Esophagus (tissue), 2 donors: Measurements from ENCODE around the gene ROR1. TPM values are rescaled to one million over a fixed set of nuclear protein-coding genes. Genes with fewer than 3 reads are reported as not detected.

Source experiments
- H3K27ac ChIP-seq, 2 donors: one replicate each; pipeline ENCODE4 v1.5.1; 2013; ENCODE audit warnings: low read depth in 2 of 2, mild to moderate bottlenecking in 2 of 2, inconsistent platforms in 1 of 2, low read length in 1 of 2, moderate library complexity in 1 of 2
- H3K27me3 ChIP-seq, 2 donors: one replicate each; pipeline ENCODE4 v1.6.1; 2013; ENCODE audit warnings: low read length in 2 of 2, control low read depth in 1 of 2, mild to moderate bottlenecking in 1 of 2; ENCODE audit not compliant: insufficient read depth in 2 of 2, control insufficient read depth in 1 of 2
- H3K36me3 ChIP-seq, 2 donors: one replicate each; pipeline ENCODE4 v1.6.1; 2013; ENCODE audit warnings: low read length in 1 of 2; ENCODE audit not compliant: control insufficient read depth in 2 of 2, insufficient read depth in 2 of 2
- H3K4me1 ChIP-seq, 2 donors: one replicate each; pipeline ENCODE4 v1.6.1; 2013; ENCODE audit warnings: low read length in 1 of 2; ENCODE audit not compliant: control insufficient read depth in 2 of 2, insufficient read depth in 2 of 2
- H3K4me3 ChIP-seq, 2 donors: one replicate each; pipeline ENCODE4 v1.5.1; 2013; ENCODE audit warnings: low read length in 2 of 2, mild to moderate bottlenecking in 2 of 2, low read depth in 1 of 2, moderate library complexity in 1 of 2
- H3K9me3 ChIP-seq, 2 donors: one replicate each; pipeline ENCODE4 v1.6.1; 2013; ENCODE audit warnings: mild to moderate bottlenecking in 2 of 2, low read depth in 1 of 2, low read length in 1 of 2, moderate library complexity in 1 of 2; ENCODE audit not compliant: control insufficient read depth in 2 of 2, insufficient read depth in 1 of 2
- WGBS, 2 donors: extraction: QIAGEN DNeasy Blood & Tissue Kit; methylation state at CpG; one replicate each; pipeline ENCODE4 v1.1.7; 2013; 5-methylcytosine and 5-hydroxymethylcytosine counted together
- polyA plus RNA-seq, 2 donors: library from polyadenylated mRNA; stranded (reverse); fragments of 200-250 nt; gene quantifications; one replicate each; pipeline ENCODE4 v1.2.3, GENCODE V29; 2013
- donor health status: healthy with polysubstance abuse.
- donor health status: Bipolar disorder and iron deficiency.

The ROR1 gene
- polyA plus RNA-seq, 2 donors = 1.1 to 1.9 TPM

- H3K4me1 ChIP-seq = peaks cover 4 to 5% of the 10 kb centered on the region in 2 donors
- 63 to 79% methylated on average over 7 of the region's 7 CpGs for WGBS, 2 donors
- H3K9me3 ChIP-seq = no peaks in the 10 kb centered on the region
- no peak overlapping the region for H3K27ac ChIP-seq
- no peaks in the 10 kb centered on the region for H3K27me3 ChIP-seq
- H3K36me3 ChIP-seq = no peaks in the 10 kb centered on the region
- no peak overlapping the region for H3K4me3 ChIP-seq
These were observed 69.2 kb downstream of the ROR1 start for GRCh38 chr1:63843010-63843409.

DNA sequence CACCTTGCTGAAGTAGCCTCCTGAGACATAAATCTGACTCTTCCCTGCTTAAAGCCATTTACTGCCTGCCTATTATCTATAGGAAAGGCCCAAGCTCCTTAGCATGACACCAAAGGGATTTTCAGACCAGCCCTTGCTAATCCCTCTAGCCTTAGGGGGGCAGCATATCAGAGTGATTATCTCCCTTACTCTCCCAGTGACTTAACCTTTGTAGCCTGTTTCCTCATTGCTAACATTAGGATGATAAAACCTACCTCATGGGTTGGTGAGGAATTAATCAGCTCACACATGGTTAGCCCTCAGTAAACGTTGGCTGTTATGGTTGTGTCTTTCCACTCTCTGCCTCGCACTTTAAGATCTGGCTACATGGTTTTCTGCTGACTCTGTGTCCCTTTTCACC is 70.1 kb downstream of the ROR1 start:
- H3K4me3 ChIP-seq = no peak overlapping the region
- H3K27me3 ChIP-seq = no peaks in the 10 kb centered on the region
- H3K9me3 ChIP-seq = no peaks in the 10 kb centered on the region
- H3K4me1 ChIP-seq = peaks cover 4 to 5% of the 10 kb centered on the region in 2 donors
- H3K36me3 ChIP-seq = no peaks in the 10 kb centered on the region
- no peak overlapping the region for H3K27ac ChIP-seq
- 61 to 79% methylated on average over 2 of the region's 2 CpGs for WGBS, 2 donors

DNA sequence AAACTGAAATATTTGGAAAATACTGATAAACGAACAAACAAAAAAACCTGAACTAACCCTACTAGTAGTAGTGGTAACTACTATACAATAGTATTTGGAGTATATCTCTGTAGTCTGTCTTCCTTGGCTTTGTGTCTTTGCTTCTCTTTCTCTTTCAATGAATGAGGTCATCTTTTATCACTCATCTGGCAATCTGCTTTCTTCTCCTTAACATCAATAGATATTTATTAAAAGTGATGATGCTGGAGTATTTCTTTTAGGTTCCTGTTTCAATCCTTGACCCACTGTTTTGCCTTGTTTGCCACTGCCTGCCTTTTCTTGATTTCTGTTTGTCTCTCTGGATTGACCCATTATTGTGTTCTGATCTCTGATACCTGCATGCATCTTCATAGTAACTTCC is 71.5 kb downstream of the ROR1 start:
- 75 to 90% methylated on average over 1 of the region's 1 CpG for WGBS, 2 donors
- no peaks in the 10 kb centered on the region for H3K9me3 ChIP-seq
- H3K4me1 ChIP-seq = peaks cover 4 to 5% of the 10 kb centered on the region in 2 donors
- H3K27ac ChIP-seq = no peak overlapping the region
- H3K36me3 ChIP-seq = no peaks in the 10 kb centered on the region
- H3K4me3 ChIP-seq = no peak overlapping the region
- H3K27me3 ChIP-seq = no peaks in the 10 kb centered on the region

DNA sequence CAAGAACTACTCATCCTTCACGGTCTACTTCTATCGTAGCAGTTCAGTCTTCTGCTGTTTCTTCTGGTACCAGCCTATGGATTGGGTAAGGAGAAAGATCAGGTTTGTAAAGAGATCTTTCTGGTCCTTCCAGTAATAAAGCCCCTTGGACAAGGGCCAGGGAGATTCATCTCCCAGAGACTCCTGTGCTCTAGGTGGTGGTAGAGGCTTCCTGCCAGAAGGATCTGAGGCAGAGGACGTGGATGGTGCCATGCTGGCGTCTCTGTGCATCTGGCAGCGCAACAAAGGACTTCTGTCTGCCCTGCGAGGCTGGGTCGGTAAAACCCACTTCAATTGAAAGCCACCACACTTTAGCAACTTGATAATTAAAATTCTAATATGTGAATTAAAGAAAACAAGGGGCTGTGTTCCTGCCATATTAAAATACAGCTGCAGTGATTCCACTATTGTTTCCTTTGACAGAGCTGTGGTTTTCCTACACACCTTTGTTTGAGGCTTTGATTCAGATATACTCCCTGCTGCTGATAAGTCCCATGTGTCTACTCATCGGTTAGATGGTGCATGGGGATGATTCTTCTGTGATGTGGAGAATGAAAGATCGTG is 73.6 kb downstream of the ROR1 start:
- H3K27ac ChIP-seq = no peak overlapping the region
- H3K36me3 ChIP-seq = no peaks in the 10 kb centered on the region
- WGBS, 2 donors = 50 to 66% methylated on average over 9 of the region's 9 CpGs

GRCh38 chr1:63848733-63849132 is 74.9 kb downstream of the ROR1 start:
- 76 to 77% methylated on average over 4 of the region's 4 CpGs for WGBS, 2 donors
- Histone ChIP-seq H3K9me3 (no peaks in the 10 kb centered on the region), H3K27me3 (no peaks in the 10 kb centered on the region), H3K4me1 (peaks cover 4 to 5% of the 10 kb centered on the region in 2 donors), H3K27ac (no peak overlapping the region), H3K4me3 (no peak overlapping the region), H3K36me3 (no peaks in the 10 kb centered on the region)

More for the DNA sequence above, 73.6 kb downstream of the ROR1 start:
- Histone ChIP-seq H3K9me3 (no peaks in the 10 kb centered on the region), H3K27me3 (no peaks in the 10 kb centered on the region), H3K4me3 (no peak overlapping the region), H3K4me1 (peaks cover 4 to 5% of the 10 kb centered on the region in 2 donors)

GRCh38 chr1:63849149-63849548 is 75.3 kb downstream of the ROR1 start:
- Histone ChIP-seq H3K4me3 (no peak overlapping the region), H3K9me3 (no peaks in the 10 kb centered on the region), H3K36me3 (no peaks in the 10 kb centered on the region), H3K27me3 (no peaks in the 10 kb centered on the region), H3K27ac (no peak overlapping the region), H3K4me1 (peaks cover 4 to 5% of the 10 kb centered on the region in 2 donors)
- WGBS, 2 donors = 71% methylated on average over 1 of the region's 1 CpG

GRCh38 chr1:63854091-63854490 is 80.3 kb downstream of the ROR1 start:
- H3K36me3 ChIP-seq = no peaks in the 10 kb centered on the region
- H3K27ac ChIP-seq = no peak overlapping the region
- no peak overlapping the region for H3K4me3 ChIP-seq
- no peaks in the 10 kb centered on the region for H3K4me1 ChIP-seq
- no peaks in the 10 kb centered on the region for H3K27me3 ChIP-seq
- WGBS, 2 donors = 44 to 47% methylated on average over 3 of the region's 3 CpGs
- no peaks in the 10 kb centered on the region for H3K9me3 ChIP-seq

- Histone ChIP-seq H3K27ac (no peak overlapping the region), H3K27me3 (no peaks in the 10 kb centered on the region), H3K9me3 (no peaks in the 10 kb centered on the region), H3K4me3 (no peak overlapping the region), H3K36me3 (no peaks in the 10 kb centered on the region), H3K4me1 (no peaks in the 10 kb centered on the region)
- WGBS, 2 donors = 92 to 100% methylated on average over 1 of the region's 1 CpG
These were observed 82.1 kb downstream of the ROR1 start for GRCh38 chr1:63855942-63856341.

DNA sequence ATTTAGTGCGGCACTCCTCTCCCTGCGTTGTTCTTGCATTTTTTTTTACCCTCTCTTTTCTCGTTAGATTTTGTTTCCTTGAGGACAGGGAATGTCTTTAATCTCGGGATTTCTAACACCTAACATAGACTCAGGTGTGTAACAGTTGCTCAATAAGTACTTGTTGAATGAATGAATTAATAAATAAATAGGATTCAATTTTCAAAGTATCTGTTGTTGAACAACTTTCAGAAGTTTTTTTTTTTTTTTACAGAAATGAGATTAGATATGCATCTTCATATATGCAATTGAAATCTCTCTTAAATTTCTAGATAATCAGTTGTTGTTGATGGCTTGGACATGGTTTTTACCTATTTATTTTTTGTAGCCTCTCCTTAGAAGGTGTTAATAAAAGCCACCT is 83.1 kb downstream of the ROR1 start:
- H3K27me3 ChIP-seq = no peaks in the 10 kb centered on the region
- no peaks in the 10 kb centered on the region for H3K4me1 ChIP-seq
- H3K9me3 ChIP-seq = no peaks in the 10 kb centered on the region
- WGBS, 2 donors = 92 to 94% methylated on average over 4 of the region's 4 CpGs
- no peak overlapping the region for H3K4me3 ChIP-seq
- H3K36me3 ChIP-seq = no peaks in the 10 kb centered on the region
- no peak overlapping the region for H3K27ac ChIP-seq

GRCh38 chr1:63857478-63857877 is 83.7 kb downstream of the ROR1 start:
- H3K27ac ChIP-seq = no peak overlapping the region

More at GRCh38 chr1:63857478-63857877, 83.7 kb downstream of the ROR1 start:
- no peaks in the 10 kb centered on the region for H3K9me3 ChIP-seq
- H3K27me3 ChIP-seq = no peaks in the 10 kb centered on the region
- H3K36me3 ChIP-seq = no peaks in the 10 kb centered on the region
- no peak overlapping the region for H3K4me3 ChIP-seq
- H3K4me1 ChIP-seq = no peaks in the 10 kb centered on the region
- 67 to 71% methylated on average over 2 of the region's 2 CpGs for WGBS, 2 donors
